Activated T-cell treated with anti-CD3 and anti-CD28 coated beads for 24 hours (primary cell): Measurements from ENCODE around the gene RAD51D.
"Not testable (repeated sequence)": the region's sequence is repeated elsewhere in the genome, so short reads cannot be mapped to it uniquely, and the experiment has no call there.

Experiments
- DNase-seq: peaks from one replicate; pipeline ENCODE4 v3.0.0-alpha.2; 2020; ENCODE audit warnings: low read depth

RAD51D gene

GRCh38 chr17:35065880-35066279 lies 53.8 kb downstream of the RAD51D start:
- DNase-seq = no peak

GRCh38 chr17:35064516-35065215 lies 55.0 kb downstream of the RAD51D start:
- no peak for DNase-seq

- DNase-seq = peak; percentile 84
Measured at GRCh38 chr17:35063514-35064223, 56.0 kb downstream of the RAD51D start, which contains the start of gene RFFL. TSS of gene RFFL (minus strand) at chr17:35063707. CDS start at chr17:35026553, 37,154 bp downstream.

GRCh38 chr17:35062308-35062707 lies 57.4 kb downstream of the RAD51D start:
- DNase-seq = no peak

DNA sequence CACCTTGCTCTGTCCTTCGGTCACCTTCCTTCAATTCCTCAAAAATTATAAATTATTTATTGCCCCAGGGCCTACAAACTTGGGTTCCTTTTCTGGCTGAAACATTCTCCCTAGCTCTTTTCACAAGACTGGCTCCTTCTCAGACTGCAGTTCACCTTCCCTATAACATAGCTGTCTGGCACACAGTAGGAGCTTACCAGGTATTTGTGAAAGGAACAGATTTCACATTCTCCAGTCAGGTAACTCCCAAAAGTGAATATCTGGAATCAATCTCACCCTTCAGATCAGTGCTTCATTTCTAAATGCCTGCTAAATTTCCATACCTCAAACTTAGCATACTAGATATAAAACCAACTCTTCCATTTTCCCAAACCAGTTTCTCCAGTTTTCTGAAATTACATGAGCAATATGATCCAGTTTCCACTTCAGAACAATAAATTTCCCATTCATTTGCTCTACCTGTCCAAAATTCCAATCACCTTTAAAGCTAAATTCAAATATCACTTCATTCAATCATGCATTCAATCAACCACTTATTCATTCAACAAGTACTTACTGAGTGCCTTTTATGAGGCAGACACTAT lies 62.2 kb downstream of the RAD51D start:
- DNase-seq = no peak

- DNase-seq = no peak
Measured at GRCh38 chr17:35056013-35056412, 63.6 kb downstream of the RAD51D start.

DNA sequence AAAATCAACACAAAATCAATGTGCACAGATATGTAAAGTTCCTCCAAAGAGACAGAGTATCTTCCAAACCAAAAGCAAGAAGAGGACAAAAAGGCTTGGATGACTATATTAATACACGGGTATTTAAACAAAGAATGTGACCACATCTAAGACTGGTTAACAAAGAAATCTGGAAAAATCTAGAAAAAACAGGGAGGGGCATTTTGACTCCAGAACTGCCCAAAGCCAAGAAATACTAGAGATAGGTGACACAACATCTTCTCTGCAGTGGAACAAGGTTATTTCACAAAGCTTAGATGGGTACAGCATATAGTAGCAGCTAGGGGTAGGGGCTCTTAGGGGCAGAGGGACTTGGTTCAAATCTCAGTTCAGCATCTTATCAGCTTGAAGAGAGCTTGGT lies 66.5 kb downstream of the RAD51D start:
- DNase-seq = no peak

DNA sequence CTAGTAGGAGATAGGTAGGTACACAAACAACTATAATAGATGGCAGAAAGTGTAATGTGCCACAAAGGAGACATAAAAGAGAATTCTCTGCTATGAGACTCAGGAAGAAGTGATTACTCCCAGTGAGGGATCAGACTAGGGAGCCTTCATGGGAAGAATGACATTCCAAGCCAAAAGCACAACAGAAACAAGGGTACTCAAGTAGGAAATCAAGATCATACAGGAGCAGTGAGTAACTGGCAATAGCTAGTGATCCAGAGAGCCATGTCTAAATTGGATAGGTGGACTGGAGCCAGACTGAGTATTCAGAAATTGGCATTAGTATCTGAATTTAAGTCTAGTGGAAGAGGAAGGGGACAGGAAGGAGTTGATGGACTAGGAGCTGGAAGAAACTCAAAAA lies 66.9 kb downstream of the RAD51D start:
- no peak for DNase-seq

DNA sequence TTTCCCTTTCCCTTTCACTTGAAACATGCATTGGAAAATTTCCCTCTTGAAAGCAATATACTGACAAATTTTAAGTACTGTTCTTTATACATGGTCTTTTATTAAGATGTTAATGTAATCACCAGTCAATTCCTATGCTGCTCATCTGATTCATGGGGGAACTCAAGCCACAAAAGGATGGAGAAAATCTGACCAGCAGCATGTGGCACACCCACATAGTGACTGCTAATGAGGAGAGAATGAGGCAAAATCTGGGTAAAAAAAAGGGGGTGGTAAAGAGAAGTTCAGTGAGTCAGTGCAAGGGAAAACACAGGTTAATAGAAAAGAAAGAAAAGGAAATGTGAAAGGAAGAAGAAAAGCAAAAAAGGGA lies 67.4 kb downstream of the RAD51D start:
- DNase-seq = no peak

DNA sequence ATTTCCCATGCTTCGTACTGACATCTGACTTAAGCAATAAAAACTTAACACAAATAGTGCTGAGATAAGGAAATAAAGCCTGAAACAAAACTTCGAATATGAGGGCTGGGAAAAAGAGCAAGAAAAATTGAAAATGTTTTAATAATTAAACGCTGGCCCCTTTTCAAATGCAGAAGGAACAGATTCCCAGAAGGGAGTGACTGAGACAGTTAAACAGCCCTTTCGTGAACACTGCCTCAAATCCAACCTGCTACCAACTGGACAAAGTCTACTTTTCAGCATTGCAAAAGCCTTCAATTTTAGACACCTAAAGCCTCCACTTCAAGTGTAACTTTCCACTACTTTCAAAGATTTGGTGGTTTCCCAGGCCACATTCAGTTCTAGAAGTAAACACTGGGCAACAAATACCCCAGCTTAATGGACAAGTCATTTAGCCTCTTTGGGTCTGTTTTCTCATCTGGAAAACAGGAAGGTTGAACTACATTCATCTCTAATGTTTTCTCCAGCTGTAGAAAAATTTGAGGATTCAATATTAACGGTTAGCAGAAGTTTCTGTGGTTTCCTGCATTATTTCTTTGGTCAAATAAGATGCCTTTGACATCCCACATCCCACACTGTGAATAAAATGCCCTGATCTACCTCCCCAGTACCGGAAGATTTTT lies 68.0 kb downstream of the RAD51D start:
- DNase-seq = no peak

- DNase-seq = no peak
Measured at GRCh38 chr17:35051183-35051578, 68.5 kb downstream of the RAD51D start.

DNA sequence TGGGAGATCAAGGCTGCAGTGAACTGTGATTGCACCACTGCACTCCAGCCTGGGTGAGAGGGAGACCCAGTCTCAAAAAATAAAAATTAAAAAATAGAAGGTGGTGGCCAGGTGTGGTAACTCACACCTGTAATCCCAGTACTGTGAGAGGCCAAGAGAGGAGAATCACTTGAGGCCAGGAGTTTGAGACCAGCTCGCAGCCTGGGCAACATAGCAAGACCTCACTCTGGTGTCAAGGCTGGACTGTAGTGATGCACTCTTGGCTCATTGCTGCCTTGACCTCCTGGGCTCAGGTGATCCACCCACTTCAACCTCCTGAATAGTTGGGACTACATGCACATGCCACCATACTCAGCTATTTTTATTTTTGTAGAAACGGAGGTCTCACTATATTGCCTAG lies 69.5 kb downstream of the RAD51D start:
- no peak for DNase-seq

GRCh38 chr17:35048685-35049379 lies 70.8 kb downstream of the RAD51D start:
- no peak for DNase-seq

- peak; percentile 63 for DNase-seq
Measured at GRCh38 chr17:35046740-35047283, 72.8 kb downstream of the RAD51D start.

DNA sequence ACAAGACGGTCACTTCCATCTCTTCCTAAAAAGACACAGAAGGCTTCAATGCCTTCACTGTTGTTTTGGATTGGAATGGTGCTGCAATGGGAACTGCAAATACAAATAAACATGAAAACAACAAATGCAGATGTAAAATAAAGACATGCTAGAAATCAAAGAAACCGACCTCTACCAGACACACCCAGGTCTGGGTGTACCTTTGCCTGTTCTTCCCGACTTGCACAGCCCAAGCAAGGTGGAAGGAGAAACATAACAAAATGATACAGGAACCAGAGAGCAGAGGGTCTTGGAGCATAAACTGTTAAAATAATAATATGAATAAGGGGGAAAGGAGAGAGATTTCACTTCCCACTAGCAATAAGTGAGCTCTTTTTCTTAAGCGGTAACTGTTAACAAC lies 73.4 kb downstream of the RAD51D start:
- DNase-seq = no peak

GRCh38 chr17:35045458-35045979 lies 74.1 kb downstream of the RAD51D start:
- DNase-seq = not testable (repeated sequence)

DNA sequence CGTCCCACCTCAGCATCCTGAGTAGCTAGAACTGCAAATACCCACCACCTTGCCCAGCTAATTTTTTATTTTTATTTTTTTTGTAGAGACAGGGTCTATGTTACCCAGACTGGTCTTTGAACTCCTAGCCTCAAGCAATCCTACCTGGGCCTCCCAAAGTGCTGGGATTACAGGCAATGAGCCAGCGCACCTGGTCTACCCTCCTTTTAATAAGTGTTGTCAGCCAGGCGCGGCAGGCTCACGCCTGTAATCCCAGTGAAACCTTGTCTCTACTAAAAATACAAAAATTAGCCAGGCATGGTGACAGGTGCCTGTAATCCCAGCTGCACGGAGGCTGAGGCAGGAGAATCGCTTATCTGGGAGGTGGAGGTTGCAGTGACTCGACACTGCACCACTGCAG lies 75.5 kb downstream of the RAD51D start:
- DNase-seq = no peak
